ENCODE measurements around the gene CCDC66. TPM values are rescaled to one million over a fixed set of nuclear protein-coding genes. Genes with fewer than 3 reads are reported as not detected.

Gene CCDC66
- total RNA-seq, 1 experiment from 2014 or later, result 6.8 TPM

DNA sequence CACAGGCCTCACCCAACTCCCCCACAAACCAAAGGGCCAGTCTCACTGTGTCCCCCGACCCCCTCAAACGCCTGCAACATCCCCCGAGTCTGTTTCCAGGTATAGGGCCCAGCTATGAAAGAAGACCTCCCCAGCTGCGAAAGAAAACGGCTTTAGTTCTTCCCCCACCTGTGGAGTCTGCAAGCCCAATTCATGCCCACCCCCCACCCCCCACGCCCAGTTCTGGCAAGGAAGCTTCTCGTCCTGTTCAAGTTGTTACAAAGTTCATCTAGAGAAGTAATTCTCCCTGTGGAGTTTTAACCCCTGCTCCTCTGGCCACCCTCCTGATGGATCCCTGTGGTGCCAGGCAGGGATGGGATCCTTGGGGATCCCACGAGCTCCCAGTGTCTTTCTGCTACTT, 54.4 kb downstream of the CCDC66 start:
- H3K36me3 ChIP-seq, result peaks cover 9% of the 10 kb centered on the region
- H3K4me3 ChIP-seq, result no peak overlapping the region
- DNase-seq, result no peak
- H3K27me3 ChIP-seq, result no peaks in the 10 kb centered on the region
- H3K9me3 ChIP-seq, result no peaks in the 10 kb centered on the region

DNA sequence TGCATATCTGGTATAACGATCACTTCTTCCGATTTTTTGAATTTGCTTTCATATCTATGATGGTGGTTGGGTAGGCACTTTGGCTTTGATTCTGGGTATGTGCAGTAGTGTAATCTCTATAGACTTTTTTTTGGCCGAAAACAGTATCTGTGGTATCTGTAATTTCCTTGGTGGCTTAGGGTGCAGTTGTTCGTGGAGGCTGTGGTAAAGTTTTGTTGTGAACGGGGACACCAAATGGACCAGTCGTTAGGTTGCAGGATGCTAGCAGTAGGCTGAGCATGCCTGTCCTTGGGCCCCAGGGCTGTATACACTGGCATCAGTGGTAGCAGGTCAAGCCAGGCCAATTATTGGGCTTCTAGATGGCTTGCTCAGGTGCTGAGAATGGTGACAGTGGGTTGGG, 55.2 kb downstream of the CCDC66 start:
- Histone ChIP-seq H3K36me3 (peaks cover 10% of the 10 kb centered on the region), H3K27me3 (no peaks in the 10 kb centered on the region), H3K4me3 (no peak overlapping the region), H3K9me3 (no peaks in the 10 kb centered on the region)
- DNase-seq, result no peak

DNA sequence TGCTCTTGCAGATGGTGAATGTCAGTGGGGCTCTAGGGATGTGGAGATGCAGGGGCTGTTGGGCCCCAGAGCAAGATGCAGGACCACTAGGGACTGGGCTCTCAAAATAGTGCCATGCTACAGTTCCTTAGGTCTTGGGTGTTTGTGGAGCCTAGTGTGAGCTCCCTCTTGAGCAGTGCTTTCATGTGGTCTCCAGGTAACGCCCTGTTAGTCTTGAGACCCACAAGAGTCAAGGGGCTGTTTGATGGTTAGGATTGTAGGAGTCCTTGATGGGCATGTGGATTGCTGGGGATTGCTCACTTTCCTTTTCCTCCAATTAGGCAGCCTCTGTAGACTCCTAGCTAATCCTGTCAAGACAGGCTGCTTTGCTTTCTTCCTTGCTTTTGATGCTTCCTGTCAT, 56.0 kb downstream of the CCDC66 start:
- Histone ChIP-seq H3K36me3 (peaks cover 17% of the 10 kb centered on the region), H3K9me3 (no peaks in the 10 kb centered on the region), H3K4me3 (no peak overlapping the region), H3K27me3 (no peaks in the 10 kb centered on the region)
- DNase-seq, result no peak

DNA sequence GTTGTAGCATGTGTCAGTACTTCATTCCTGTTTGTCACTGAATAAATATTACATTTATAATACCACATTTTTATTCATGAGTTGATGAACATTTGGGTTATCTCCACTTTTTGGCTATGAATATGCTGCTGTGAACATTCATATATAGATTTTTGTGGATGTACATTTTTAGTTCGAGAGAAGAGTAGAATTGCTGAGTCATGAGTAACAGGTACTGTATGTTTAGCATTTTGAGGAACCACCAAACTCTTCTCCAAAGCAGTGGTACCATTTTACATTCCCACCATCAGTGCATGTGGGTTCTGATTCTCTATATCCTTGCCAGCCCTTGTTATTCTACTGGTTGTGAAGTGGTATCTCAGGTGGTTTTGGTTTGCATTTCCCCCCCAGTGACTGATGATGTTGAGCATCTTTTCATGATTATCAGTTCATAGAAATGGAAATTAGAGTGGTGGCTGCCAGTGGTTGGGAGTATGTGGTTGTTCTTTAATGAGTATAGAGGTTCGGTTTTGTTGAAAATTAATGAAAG, 59.6 kb downstream of the CCDC66 start:
- H3K9me3 ChIP-seq, result no peaks in the 10 kb centered on the region
- no peaks in the 10 kb centered on the region for H3K27me3 ChIP-seq
- no peak overlapping the region for H3K4me3 ChIP-seq
- H3K36me3 ChIP-seq, result peaks cover 26% of the 10 kb centered on the region
- no peak for DNase-seq

- Histone ChIP-seq H3K36me3 (peaks cover 53% of the 10 kb centered on the region), H3K9me3 (no peaks in the 10 kb centered on the region), H3K4me3 (no peak overlapping the region), H3K27me3 (no peaks in the 10 kb centered on the region)
- DNase-seq, result no peak
These were observed 63.4 kb downstream of the CCDC66 start for GRCh38 chr3:56620371-56620770.

- DNase-seq, result no peak
- no peaks in the 10 kb centered on the region for H3K9me3 ChIP-seq
- H3K27me3 ChIP-seq, result no peaks in the 10 kb centered on the region
- peaks cover 55% of the 10 kb centered on the region for H3K36me3 ChIP-seq
- H3K4me3 ChIP-seq, result no peak overlapping the region
These were observed 64.7 kb downstream of the CCDC66 start for GRCh38 chr3:56621681-56622080.

- no peak overlapping the region for H3K4me3 ChIP-seq
- H3K9me3 ChIP-seq, result no peaks in the 10 kb centered on the region
- H3K36me3 ChIP-seq, result peaks cover 56% of the 10 kb centered on the region
- H3K27me3 ChIP-seq, result no peaks in the 10 kb centered on the region
- no peak for DNase-seq
These were observed 65.4 kb downstream of the CCDC66 start for GRCh38 chr3:56622381-56622780.

GRCh38 chr3:56624725-56625124, 67.8 kb downstream of the CCDC66 start:
- no peak for DNase-seq

GRCh38 chr3:56629047-56629446, 72.1 kb downstream of the CCDC66 start:
- H3K27me3 ChIP-seq, result no peaks in the 10 kb centered on the region
- peaks cover 32% of the 10 kb centered on the region for H3K36me3 ChIP-seq
- no peak overlapping the region for H3K4me3 ChIP-seq
- no peak for DNase-seq
- no peaks in the 10 kb centered on the region for H3K9me3 ChIP-seq

More at GRCh38 chr3:56624725-56625124, 67.8 kb downstream of the CCDC66 start:
- peaks cover 44% of the 10 kb centered on the region for H3K36me3 ChIP-seq
- H3K9me3 ChIP-seq, result no peaks in the 10 kb centered on the region
- H3K27me3 ChIP-seq, result no peaks in the 10 kb centered on the region
- no peak overlapping the region for H3K4me3 ChIP-seq

GRCh38 chr3:56629451-56629850, 72.5 kb downstream of the CCDC66 start:
- H3K36me3 ChIP-seq, result peaks cover 31% of the 10 kb centered on the region

DNA sequence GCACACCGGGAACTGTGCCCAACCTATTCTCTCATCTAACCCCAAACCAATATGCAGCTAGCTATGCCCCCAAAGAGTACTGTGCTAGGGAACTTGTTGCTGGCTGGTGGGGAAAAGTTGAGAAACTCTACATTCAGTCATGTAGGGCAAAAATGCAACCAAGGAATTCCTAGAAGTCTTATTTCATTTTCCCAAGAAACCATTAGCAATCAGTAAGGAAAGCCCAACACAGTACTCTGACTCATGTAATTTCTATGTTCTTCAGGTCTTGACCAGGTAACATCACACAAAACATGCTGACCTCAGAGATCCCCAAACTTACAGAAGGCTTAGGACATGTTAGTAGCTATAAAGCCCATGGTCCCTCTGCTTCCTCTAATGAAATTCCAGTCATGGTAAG, 74.0 kb downstream of the CCDC66 start:
- peaks cover 24% of the 10 kb centered on the region for H3K36me3 ChIP-seq
- no peaks in the 10 kb centered on the region for H3K9me3 ChIP-seq
- no peaks in the 10 kb centered on the region for H3K27me3 ChIP-seq
- no peak for DNase-seq
- no peak overlapping the region for H3K4me3 ChIP-seq

More at GRCh38 chr3:56629451-56629850, 72.5 kb downstream of the CCDC66 start:
- Histone ChIP-seq H3K9me3 (no peaks in the 10 kb centered on the region), H3K27me3 (no peaks in the 10 kb centered on the region), H3K4me3 (no peak overlapping the region)
- no peak for DNase-seq

- no peaks in the 10 kb centered on the region for H3K27me3 ChIP-seq
- H3K4me3 ChIP-seq, result no peak overlapping the region
- peaks cover 18% of the 10 kb centered on the region for H3K36me3 ChIP-seq
- DNase-seq, result no peak
- H3K9me3 ChIP-seq, result no peaks in the 10 kb centered on the region
These were observed 76.2 kb downstream of the CCDC66 start for GRCh38 chr3:56633181-56633580.

- no peaks in the 10 kb centered on the region for H3K27me3 ChIP-seq
- peaks cover 18% of the 10 kb centered on the region for H3K36me3 ChIP-seq
- no peaks in the 10 kb centered on the region for H3K9me3 ChIP-seq
- DNase-seq, result no peak
- no peak overlapping the region for H3K4me3 ChIP-seq
These were observed 76.9 kb downstream of the CCDC66 start for GRCh38 chr3:56633602-56634535.

GRCh38 chr3:56645407-56645806, 88.4 kb downstream of the CCDC66 start:
- DNase-seq, result no peak
- H3K27me3 ChIP-seq, result no peaks in the 10 kb centered on the region
- H3K9me3 ChIP-seq, result no peaks in the 10 kb centered on the region
- peaks cover 39% of the 10 kb centered on the region for H3K36me3 ChIP-seq
- H3K4me3 ChIP-seq, result no peak overlapping the region

DNA sequence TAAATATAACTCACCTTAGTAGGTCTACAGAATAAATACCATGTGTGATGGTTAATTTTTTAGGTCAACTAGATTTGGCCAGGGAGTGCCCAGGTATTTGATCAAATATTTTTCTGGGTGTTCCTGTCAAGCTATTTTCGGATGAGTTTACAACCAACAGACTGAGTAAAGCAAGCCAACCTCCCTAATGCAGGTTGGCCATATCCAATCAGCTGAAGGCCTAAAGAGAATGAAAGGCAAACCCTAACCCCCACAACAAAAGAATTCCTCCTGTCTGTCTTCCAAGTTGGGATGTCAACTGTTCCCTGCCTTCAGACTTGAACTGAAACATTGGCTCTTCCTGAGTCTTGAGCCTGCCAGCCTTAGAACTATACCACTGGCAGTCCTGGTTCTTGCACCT, 97.5 kb downstream of the CCDC66 start:
- H3K4me3 ChIP-seq, result no peak overlapping the region
- DNase-seq, result no peak
- H3K36me3 ChIP-seq, result peaks cover 30% of the 10 kb centered on the region
- H3K9me3 ChIP-seq, result no peaks in the 10 kb centered on the region
- no peaks in the 10 kb centered on the region for H3K27me3 ChIP-seq

GRCh38 chr3:56655709-56656108, 98.7 kb downstream of the CCDC66 start:
- Histone ChIP-seq H3K36me3 (peaks cover 32% of the 10 kb centered on the region), H3K27me3 (no peaks in the 10 kb centered on the region), H3K4me3 (no peak overlapping the region), H3K9me3 (no peaks in the 10 kb centered on the region)
- no peak for DNase-seq

DNA sequence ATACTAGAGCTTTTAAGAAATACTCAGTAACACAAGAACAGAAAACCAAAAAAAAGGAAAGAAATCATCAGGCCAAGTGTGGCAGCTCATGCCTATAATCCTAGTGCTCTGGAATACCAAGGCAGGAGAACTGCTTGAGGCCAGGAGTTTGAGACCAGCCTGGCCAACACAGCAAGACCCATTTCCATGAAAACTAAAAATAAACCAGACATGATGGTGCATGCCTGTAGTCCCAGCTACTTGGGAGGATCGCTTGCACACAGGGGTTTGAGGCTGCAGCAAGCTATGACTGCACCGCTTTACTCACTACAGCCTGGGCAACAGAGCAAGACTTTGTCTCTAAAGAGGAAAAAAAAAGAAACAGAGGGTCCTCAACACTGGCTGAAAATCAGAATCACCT, 107.8 kb downstream of the CCDC66 start:
- Histone ChIP-seq H3K27me3 (no peaks in the 10 kb centered on the region), H3K36me3 (peaks cover 34% of the 10 kb centered on the region), H3K9me3 (no peaks in the 10 kb centered on the region), H3K4me3 (no peak overlapping the region)
- no peak for DNase-seq
